Erythroblast (primary cell): ENCODE measurements around the gene HSPBP1.

Experiments
- GATA1 ChIP-seq: IDR thresholded peaks from 2 replicates; pipeline ENCODE4 v1.6.1; 2011; ENCODE audit warnings: low read depth, mild to moderate bottlenecking, control low read depth, low read length, moderate library complexity
- POLR2A ChIP-seq: IDR thresholded peaks from 2 replicates; pipeline ENCODE4 v1.6.1; 2011; ENCODE audit warnings: mild to moderate bottlenecking, low read length

DNA sequence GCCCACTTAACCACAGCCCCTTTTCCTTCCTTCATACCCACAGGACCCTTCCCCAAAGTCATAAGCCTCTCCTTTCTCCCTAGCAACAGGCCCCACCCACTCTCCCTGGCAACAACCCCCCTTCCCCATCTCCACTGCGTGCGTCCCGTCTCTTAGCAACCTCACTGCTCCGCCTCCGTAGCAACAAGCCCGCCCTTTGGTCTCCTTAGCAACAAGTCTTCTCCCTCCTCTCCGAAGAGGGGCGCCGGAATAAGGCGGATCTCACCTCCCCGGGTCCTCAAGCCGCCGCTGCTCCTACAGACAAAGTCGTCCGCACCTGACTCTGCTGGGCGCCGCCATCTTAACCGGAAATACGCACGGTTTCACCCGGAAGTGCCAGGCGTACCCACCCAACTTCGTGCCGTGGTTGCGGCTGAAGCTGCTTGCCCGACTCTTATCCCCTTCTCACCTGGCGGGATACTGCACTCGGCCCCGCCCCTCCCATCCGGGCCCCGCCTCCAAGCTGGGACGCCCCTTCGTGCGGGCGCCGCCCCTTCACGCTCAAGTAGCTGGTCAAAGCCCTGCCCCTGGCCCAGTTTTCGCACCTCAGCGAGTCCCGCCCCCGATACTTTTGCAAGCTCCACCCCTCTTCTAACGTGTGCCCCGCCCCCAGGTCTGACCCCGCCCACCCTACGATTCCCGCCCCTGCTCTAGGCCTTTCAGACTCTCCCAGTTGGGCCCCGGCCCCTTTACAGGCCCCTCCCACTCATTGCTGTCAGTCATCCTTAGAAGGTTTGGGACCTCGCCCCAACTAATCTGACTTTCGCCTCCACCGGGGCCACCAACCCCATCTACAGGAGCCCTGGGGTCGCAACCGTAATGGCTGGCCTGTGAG is at the start of gene HSPBP1:
- TF ChIP-seq POLR2A (peak; percentile 43), GATA1 (no peak)
